GM13976 (cell line): ENCODE data around the gene CCDC142.

ENCODE experiments used
- DNase-seq: peaks from one replicate; pipeline ENCODE4 v3.0.0; 2012; ENCODE audit warnings: low spot score
- in situ Hi-C: fragments of 300-500 bp; cut with MboI; formaldehyde crosslinking; loops from one replicate; pipeline ENCODE4 v1.12.0; 2022; ENCODE audit warnings: low sequenced_read_pairs, mixed read lengths, inconsistent platforms; ENCODE audit not compliant: unreplicated experiment
- TF ChIP-seq, protein P1 (sequence below): IDR thresholded peaks from 2 replicates; pipeline ENCODE4 v1.5.1; 2012; ENCODE audit warnings: borderline replicate concordance, mild to moderate bottlenecking; ENCODE audit not compliant: insufficient read depth; ENCODE audit errors: extremely low read depth, missing control alignments, control extremely low read depth

The CCDC142 gene

DNA sequence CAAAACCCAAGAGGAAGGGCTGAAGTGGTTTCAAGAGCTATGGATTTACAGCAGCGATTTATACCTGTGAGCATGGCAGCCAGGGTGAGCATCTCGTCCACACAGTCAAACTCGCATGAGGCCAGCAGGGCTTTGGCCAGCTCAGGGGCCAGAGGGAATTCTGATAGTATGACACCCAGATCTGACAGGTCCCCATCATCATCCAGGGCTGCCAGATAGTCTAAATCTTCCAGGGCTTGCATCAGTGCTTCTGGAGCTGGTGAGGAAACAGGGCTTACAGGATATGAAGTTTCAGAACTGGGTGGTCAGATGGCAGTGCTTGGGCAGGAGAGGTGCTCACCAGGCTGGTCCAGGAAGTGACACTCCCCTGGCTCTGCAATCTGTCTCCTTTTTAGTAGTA, 39.7 kb upstream of the CCDC142 start:
- TF ChIP-seq, protein P1, sequence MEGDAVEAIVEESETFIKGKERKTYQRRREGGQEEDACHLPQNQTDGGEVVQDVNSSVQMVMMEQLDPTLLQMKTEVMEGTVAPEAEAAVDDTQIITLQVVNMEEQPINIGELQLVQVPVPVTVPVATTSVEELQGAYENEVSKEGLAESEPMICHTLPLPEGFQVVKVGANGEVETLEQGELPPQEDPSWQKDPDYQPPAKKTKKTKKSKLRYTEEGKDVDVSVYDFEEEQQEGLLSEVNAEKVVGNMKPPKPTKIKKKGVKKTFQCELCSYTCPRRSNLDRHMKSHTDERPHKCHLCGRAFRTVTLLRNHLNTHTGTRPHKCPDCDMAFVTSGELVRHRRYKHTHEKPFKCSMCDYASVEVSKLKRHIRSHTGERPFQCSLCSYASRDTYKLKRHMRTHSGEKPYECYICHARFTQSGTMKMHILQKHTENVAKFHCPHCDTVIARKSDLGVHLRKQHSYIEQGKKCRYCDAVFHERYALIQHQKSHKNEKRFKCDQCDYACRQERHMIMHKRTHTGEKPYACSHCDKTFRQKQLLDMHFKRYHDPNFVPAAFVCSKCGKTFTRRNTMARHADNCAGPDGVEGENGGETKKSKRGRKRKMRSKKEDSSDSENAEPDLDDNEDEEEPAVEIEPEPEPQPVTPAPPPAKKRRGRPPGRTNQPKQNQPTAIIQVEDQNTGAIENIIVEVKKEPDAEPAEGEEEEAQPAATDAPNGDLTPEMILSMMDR: no peak
- in situ Hi-C loops: no loop called here
- no peak for DNase-seq

GRCh38 chr2:74516650-74517049, 33.9 kb upstream of the CCDC142 start:
- TF ChIP-seq, protein P1: no peak
- no peak for DNase-seq
- in situ Hi-C loops: no loop called here

DNA sequence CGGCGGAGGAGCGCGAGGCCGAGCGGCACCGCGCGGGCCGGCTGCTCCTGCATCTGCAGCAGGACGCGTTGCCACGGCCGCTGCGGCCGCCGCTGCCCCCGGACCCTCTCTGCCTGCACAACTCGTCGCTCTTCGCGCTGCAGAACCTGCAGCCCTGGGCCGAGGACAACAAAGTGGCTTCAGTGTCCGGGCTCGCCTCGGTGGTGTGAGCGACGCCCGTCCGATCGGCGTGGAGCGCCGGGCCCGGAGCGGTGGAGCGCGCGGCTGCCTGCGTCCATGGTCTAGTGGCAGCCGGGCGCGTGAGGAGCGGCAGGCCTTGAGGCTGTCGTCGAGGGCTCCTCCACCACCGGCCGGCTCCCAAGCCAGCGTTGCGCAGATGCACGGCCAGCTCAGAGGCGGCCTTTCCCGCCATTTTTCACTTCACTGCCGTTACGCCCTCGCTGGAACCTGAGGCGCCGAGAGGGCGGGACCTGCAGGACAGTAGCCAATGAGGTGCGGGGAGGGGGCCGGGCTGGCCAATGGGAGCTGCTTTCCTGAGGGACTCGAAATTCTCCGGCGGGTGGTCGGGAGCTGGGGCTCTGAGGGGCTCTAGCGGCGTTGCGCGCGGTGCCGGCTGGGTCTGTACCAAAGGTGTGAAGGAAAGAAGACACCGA, 33.3 kb upstream of the CCDC142 start:
- in situ Hi-C loops: no loop called here
- peak; percentile 93 for DNase-seq
- TF ChIP-seq, protein P1: no peak

- TF ChIP-seq, protein P1: no peak
- in situ Hi-C loops: no loop called here
- no peak for DNase-seq
Measured at GRCh38 chr2:74515271-74515980, 32.6 kb upstream of the CCDC142 start.

DNA sequence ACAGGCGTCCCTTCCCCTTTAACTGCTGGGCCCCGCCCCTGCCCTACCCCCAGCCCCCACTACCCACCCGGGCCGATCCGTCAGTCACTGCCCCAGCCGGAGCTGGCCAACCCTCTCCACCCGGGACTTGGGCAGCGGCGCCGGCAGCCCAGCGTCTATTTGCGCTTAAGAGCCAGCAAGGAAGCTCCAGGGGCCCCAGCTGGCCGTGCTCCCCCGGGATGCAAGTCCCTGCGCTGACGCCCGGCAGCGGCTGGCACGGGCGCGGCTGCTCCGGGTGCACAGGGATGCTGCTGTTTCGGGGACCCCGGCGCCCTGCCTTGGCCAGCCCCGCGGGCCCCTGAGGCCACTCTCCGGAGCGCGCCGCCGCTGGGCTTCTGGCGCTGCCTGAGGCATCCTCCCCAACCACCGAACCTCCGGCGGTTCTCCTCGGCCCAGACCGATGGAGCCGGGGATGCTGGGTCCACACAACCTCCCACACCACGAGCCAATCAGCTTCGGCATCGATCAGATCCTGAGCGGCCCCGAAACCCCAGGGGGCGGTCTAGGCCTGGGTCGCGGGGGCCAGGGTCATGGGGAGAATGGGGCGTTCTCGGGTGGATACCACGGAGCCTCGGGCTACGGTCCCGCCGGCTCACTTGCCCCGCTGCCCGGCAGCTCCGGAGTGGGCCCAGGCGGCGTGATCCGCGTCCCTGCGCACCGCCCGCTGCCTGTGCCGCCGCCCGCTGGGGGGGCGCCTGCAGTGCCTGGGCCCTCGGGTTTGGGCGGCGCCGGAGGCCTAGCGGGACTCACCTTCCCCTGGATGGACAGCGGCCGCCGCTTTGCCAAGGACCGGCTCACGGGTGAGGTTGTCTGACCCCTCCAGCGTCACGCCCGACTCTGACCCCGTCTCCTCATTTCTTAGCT, 31.8 kb upstream of the CCDC142 start, which contains the start of gene TLX2:
TSS of gene TLX2 (plus strand) at position 83 of the 903 bp plus-strand sequence. CDS start at position 440, 357 bp downstream.
- TF ChIP-seq, protein P1: no peak
- in situ Hi-C loops: no loop called here
- DNase-seq: no peak
